ENCODE results near the gene LYZ.

LYZ gene

DNA sequence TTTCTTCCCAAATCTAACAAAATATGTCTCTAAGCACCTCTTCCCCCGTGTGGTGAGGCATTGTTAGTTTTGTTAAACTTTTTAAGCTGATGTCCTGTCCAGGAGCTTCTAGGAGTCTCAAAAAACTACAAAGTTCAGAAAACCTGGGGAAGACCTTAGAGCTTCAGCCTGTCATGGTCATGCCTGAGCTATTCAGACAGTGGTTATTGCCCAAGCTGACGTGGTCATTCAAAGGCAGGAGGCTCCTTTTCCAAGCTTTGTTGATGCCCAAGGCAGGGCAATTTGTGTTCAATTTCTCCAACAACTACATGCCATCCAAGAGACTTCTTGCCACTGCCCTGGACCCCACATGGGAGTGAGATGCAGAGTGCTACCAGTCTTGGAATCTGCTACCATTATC is 5.8 kb upstream of the LYZ start:
- Histone ChIP-seq H3K4me2 (ENCODE audit: low read depth, low read length) (no peak overlapping the region), H3K9me3 (replicated peaks; ENCODE audit: insufficient read depth, low read length) (no peaks in the 10 kb centered on the region), H3K9ac (ENCODE audit: low read length) (no peak overlapping the region), H3K36me3 (replicated peaks; ENCODE audit: insufficient read depth, low read length) (no peaks in the 10 kb centered on the region), H3K4me3 (ENCODE audit: low read length) (no peak overlapping the region), H3K79me2 (ENCODE audit: low read length) (no peaks in the 10 kb centered on the region), H3K27me3 (replicated peaks; ENCODE audit: insufficient read depth, low read length) (no peaks in the 10 kb centered on the region), H3K9me2 (replicated peaks; ENCODE audit: insufficient read depth, low read length) (no peaks in the 10 kb centered on the region), H3F3A (ENCODE audit: insufficient read depth, low read length) (no peaks in the 10 kb centered on the region), H3K4me1 (ENCODE audit: low read length) (no peaks in the 10 kb centered on the region), H3K27ac (ENCODE audit: low read length) (no peak overlapping the region), H2AFZ (ENCODE audit: low read length) (no peak overlapping the region), H4K20me1 (ENCODE audit: insufficient read depth, low read length) (no peaks in the 10 kb centered on the region)
- TF ChIP-seq, protein P1, sequence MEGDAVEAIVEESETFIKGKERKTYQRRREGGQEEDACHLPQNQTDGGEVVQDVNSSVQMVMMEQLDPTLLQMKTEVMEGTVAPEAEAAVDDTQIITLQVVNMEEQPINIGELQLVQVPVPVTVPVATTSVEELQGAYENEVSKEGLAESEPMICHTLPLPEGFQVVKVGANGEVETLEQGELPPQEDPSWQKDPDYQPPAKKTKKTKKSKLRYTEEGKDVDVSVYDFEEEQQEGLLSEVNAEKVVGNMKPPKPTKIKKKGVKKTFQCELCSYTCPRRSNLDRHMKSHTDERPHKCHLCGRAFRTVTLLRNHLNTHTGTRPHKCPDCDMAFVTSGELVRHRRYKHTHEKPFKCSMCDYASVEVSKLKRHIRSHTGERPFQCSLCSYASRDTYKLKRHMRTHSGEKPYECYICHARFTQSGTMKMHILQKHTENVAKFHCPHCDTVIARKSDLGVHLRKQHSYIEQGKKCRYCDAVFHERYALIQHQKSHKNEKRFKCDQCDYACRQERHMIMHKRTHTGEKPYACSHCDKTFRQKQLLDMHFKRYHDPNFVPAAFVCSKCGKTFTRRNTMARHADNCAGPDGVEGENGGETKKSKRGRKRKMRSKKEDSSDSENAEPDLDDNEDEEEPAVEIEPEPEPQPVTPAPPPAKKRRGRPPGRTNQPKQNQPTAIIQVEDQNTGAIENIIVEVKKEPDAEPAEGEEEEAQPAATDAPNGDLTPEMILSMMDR (IDR thresholded peaks at IDR 0.05; ENCODE audit: low read length): no peak
- DNase-seq: no peak

DNA sequence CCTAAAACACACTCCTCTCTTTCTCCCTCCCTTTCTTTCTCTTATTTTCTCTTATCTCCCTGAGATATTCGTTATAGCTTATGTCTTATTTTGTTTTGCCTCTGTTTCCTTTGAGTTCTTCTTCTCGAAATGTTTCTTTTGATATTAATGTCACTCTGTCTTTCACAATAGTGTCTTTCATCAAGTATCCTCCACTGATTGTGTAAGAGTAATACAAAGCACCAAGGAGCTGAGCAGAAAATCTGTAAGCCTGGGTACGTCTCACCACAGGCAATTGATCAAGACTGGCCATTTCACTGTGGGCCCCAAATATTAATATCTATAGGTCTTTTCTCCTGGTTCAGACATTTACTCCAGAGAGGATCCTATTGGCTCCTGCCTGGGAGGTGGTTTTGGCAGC is 4.8 kb upstream of the LYZ start:
- no peak for DNase-seq
- Histone ChIP-seq H3F3A (ENCODE audit: insufficient read depth, low read length) (no peaks in the 10 kb centered on the region), H3K4me2 (ENCODE audit: low read depth, low read length) (no peak overlapping the region), H4K20me1 (ENCODE audit: insufficient read depth, low read length) (no peaks in the 10 kb centered on the region), H3K9me3 (replicated peaks; ENCODE audit: insufficient read depth, low read length) (no peaks in the 10 kb centered on the region), H3K4me3 (ENCODE audit: low read length) (no peak overlapping the region), H2AFZ (ENCODE audit: low read length) (no peak overlapping the region), H3K9me2 (replicated peaks; ENCODE audit: insufficient read depth, low read length) (no peaks in the 10 kb centered on the region), H3K27ac (ENCODE audit: low read length) (no peak overlapping the region), H3K79me2 (ENCODE audit: low read length) (no peaks in the 10 kb centered on the region), H3K27me3 (replicated peaks; ENCODE audit: insufficient read depth, low read length) (no peaks in the 10 kb centered on the region), H3K36me3 (replicated peaks; ENCODE audit: insufficient read depth, low read length) (no peaks in the 10 kb centered on the region), H3K9ac (ENCODE audit: low read length) (no peak overlapping the region), H3K4me1 (ENCODE audit: low read length) (no peaks in the 10 kb centered on the region)
- TF ChIP-seq, protein P1 (IDR thresholded peaks at IDR 0.05; ENCODE audit: low read length): no peak
- TF ChIP-seq EZH2phosphoT487 (IDR thresholded peaks at IDR 0.05; ENCODE audit: low read length) (no peak), EZH2 (optimal IDR thresholded peaks at IDR 0.05; ENCODE audit: low read depth, low read length) (no peak)

DNA sequence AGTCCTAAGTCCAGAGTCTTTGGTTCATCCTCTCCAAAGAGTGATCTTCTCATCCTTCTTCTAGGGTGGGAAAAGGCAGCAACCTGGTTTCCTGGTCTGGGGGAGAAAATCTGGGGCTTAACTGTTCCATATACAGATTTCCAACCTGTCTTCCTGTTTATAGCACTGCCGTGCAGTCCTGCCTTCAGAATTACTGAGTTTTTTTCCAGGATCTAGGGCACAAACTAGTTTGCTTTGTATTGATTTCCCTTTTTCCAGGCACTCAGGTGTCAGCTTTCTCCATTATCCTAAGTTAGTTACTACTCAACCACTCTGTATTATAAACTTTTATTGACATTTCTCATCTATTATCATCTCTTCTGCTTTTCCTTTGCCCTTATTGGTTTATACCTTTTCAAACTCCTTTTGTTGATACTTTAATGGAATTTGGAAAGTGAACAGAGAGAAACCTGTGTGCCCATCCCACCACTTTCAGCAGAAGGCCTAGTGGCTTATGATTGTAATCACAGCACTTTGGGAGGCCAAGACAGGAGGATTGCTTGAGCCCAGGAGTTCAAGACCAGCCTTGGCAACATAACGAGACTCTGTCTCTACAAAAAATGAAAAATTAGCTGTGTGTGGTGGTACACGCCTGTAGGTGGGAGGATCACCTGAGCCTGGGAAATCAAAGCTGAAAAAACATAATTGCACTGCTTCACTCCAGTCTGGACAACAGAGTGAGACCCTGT is 4.1 kb upstream of the LYZ start:
- no peak overlapping the region for H3K4me3 ChIP-seq (ENCODE audit: low read length)
- H2AFZ ChIP-seq (ENCODE audit: low read length): no peak overlapping the region
- H3K9me2 ChIP-seq (replicated peaks; ENCODE audit: insufficient read depth, low read length): no peaks in the 10 kb centered on the region
- no peak for TF ChIP-seq EZH2 (optimal IDR thresholded peaks at IDR 0.05; ENCODE audit: low read depth, low read length)
- TF ChIP-seq, protein P1 (IDR thresholded peaks at IDR 0.05; ENCODE audit: low read length): no peak
- TF ChIP-seq EZH2phosphoT487 (IDR thresholded peaks at IDR 0.05; ENCODE audit: low read length): no peak
- no peaks in the 10 kb centered on the region for H3K79me2 ChIP-seq (ENCODE audit: low read length)
- no peak overlapping the region for H3K27ac ChIP-seq (ENCODE audit: low read length)
- H3K4me1 ChIP-seq (ENCODE audit: low read length): no peaks in the 10 kb centered on the region
- DNase-seq: no peak
- H3K36me3 ChIP-seq (replicated peaks; ENCODE audit: insufficient read depth, low read length): no peaks in the 10 kb centered on the region
- no peaks in the 10 kb centered on the region for H3F3A ChIP-seq (ENCODE audit: insufficient read depth, low read length)
- no peaks in the 10 kb centered on the region for H3K9me3 ChIP-seq (replicated peaks; ENCODE audit: insufficient read depth, low read length)
- H3K27me3 ChIP-seq (replicated peaks; ENCODE audit: insufficient read depth, low read length): no peaks in the 10 kb centered on the region
- no peaks in the 10 kb centered on the region for H4K20me1 ChIP-seq (ENCODE audit: insufficient read depth, low read length)
- H3K4me2 ChIP-seq (ENCODE audit: low read depth, low read length): no peak overlapping the region
- H3K9ac ChIP-seq (ENCODE audit: low read length): no peak overlapping the region

Data from MM.1S (cell line).